Measurements from ENCODE around the gene SPG7.

DNA sequence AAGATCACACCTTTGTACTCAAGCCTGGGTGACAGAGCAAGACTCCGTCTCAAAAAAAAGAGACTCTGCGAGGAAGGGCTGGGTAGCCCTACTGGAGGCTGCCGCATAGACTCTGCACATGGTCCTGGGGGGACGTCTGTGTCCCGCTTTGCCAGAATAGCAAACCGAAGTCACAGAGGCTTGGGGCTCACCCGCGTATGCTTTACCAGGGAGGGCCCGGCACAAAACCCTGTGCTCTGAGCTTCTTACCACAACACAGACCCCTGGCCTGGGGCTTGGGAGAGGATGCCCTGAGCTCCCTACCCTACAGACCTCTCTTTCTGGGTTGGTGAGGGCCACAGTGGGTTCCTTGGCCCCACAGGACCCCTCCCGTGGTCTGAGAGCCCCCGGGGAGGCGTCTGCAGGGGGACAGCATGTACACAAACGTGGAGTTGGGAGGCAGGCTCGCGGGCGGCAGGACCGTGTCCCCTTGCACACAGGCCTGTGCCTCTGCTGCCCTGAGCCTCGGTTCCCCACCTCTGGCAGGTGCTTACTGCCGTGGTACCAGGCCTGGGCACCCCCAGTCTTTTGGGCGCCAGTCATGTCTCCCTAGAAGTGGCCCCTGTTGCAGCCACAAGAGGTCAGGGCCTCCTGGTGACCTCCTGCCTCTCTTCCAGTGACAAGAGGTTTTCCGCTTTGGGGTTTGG, 81.2 kb downstream of the SPG7 start:
- TF ChIP-seq POLR2AphosphoS5 (IDR thresholded peaks at IDR 0.05; ENCODE audit: low read depth) (no peak), SPI1 (IDR thresholded peaks at IDR 0.05; ENCODE audit: borderline replicate concordance, low read depth) (no peak), GABPA (IDR thresholded peaks at IDR 0.05; ENCODE audit: low read depth) (no peak)
- TF ChIP-seq, protein P1, sequence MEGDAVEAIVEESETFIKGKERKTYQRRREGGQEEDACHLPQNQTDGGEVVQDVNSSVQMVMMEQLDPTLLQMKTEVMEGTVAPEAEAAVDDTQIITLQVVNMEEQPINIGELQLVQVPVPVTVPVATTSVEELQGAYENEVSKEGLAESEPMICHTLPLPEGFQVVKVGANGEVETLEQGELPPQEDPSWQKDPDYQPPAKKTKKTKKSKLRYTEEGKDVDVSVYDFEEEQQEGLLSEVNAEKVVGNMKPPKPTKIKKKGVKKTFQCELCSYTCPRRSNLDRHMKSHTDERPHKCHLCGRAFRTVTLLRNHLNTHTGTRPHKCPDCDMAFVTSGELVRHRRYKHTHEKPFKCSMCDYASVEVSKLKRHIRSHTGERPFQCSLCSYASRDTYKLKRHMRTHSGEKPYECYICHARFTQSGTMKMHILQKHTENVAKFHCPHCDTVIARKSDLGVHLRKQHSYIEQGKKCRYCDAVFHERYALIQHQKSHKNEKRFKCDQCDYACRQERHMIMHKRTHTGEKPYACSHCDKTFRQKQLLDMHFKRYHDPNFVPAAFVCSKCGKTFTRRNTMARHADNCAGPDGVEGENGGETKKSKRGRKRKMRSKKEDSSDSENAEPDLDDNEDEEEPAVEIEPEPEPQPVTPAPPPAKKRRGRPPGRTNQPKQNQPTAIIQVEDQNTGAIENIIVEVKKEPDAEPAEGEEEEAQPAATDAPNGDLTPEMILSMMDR (IDR thresholded peaks at IDR 0.05; ENCODE audit: insufficient read depth, low read length): no peak

All from HL-60 (cell line).